NCI-H748 (cell line): ENCODE data around the gene ATP8A1.
A peak's percentile ranks its signal among the peaks of the same experiment; 100 is the strongest.

ENCODE experiments used
- DNase-seq: peaks from one replicate; lab custom pipeline; 2025; ENCODE audit not compliant: unreplicated experiment; lab: John Stamatoyannopoulos, UW

Gene ATP8A1

GRCh38 chr4:42417550-42417949 is 239.4 kb downstream of the ATP8A1 start:
- DNase-seq: no peak

- DNase-seq: no peak
Observed at GRCh38 chr4:42416017-42416416, 240.9 kb downstream of the ATP8A1 start.

- no peak for DNase-seq
Observed at GRCh38 chr4:42415281-42415680, 241.6 kb downstream of the ATP8A1 start.

GRCh38 chr4:42412251-42412650 is 244.7 kb downstream of the ATP8A1 start:
- DNase-seq: no peak

- no peak for DNase-seq
Observed at GRCh38 chr4:42411803-42412202, 245.1 kb downstream of the ATP8A1 start.

- no peak for DNase-seq
Observed at GRCh38 chr4:42410446-42410845, 246.5 kb downstream of the ATP8A1 start.

- no peak for DNase-seq
Observed at GRCh38 chr4:42404001-42404400, 252.9 kb downstream of the ATP8A1 start.

- peak; percentile 10 for DNase-seq
Observed at GRCh38 chr4:42401171-42401570, 255.7 kb downstream of the ATP8A1 start.

GRCh38 chr4:42399393-42399792 is 257.5 kb downstream of the ATP8A1 start:
- no peak for DNase-seq

GRCh38 chr4:42398871-42399331 is 258.0 kb downstream of the ATP8A1 start:
- DNase-seq: peak; percentile 23

GRCh38 chr4:42398171-42398870 is 258.6 kb downstream of the ATP8A1 start:
- DNase-seq: peak; percentile 46

- no peak for DNase-seq
Observed at GRCh38 chr4:42397635-42398170, 259.2 kb downstream of the ATP8A1 start.

GRCh38 chr4:42396752-42397634 is 259.9 kb downstream of the ATP8A1 start, which contains the start of gene SHISA3:
Gene SHISA3 (plus strand): TSS chr4:42397488. CDS start chr4:42398057, 569 bp downstream.
- peak; percentile 11 for DNase-seq

GRCh38 chr4:42396361-42396751 is 260.5 kb downstream of the ATP8A1 start:
- DNase-seq: no peak

GRCh38 chr4:42395595-42395994 is 261.3 kb downstream of the ATP8A1 start:
- DNase-seq: no peak

GRCh38 chr4:42392436-42392835 is 264.5 kb downstream of the ATP8A1 start:
- no peak for DNase-seq

- no peak for DNase-seq
Observed at GRCh38 chr4:42391981-42392380, 264.9 kb downstream of the ATP8A1 start.

- DNase-seq: no peak
Observed at GRCh38 chr4:42391355-42391664, 265.6 kb downstream of the ATP8A1 start.

GRCh38 chr4:42390622-42391354 is 266.1 kb downstream of the ATP8A1 start:
- peak; percentile 3 for DNase-seq

GRCh38 chr4:42385516-42385915 is 271.4 kb downstream of the ATP8A1 start:
- DNase-seq: no peak

GRCh38 chr4:42381666-42382065 is 275.2 kb downstream of the ATP8A1 start:
- DNase-seq: no peak
